K562 (cell line): ENCODE data around the gene ATXN1. TPM values are rescaled to one million over a fixed set of nuclear protein-coding genes. Genes with fewer than 3 reads are reported as not detected.

Experiments
- ARID2 ChIP-seq: fragments of 450-650 bp; IDR thresholded peaks from 2 replicates; pipeline ENCODE4 v1.6.1; 2017; ENCODE audit warnings: antibody characterized with exemption, mild to moderate bottlenecking
- ELF4 ChIP-seq: fragments of 450-650 bp; formaldehyde crosslinking; IDR thresholded peaks from 2 replicates; pipeline ENCODE4 v1.4.0; 2022; ENCODE audit warnings: missing genetic modification characterization
- GTF2E2 ChIP-seq: fragments of 200-800 bp; sonication (Bioruptor generic); IDR thresholded peaks from 2 replicates; pipeline ENCODE4 v1.6.1; 2016; ENCODE audit warnings: missing genetic modification characterization, missing compliant biosample characterization
- HDAC2 ChIP-seq: fragments of 450-650 bp; IDR thresholded peaks from 2 replicates; pipeline ENCODE4 v1.6.1; 2016; ENCODE audit warnings: mild to moderate bottlenecking
- HDAC3 ChIP-seq: fragments of 450-650 bp; IDR thresholded peaks from 2 replicates; pipeline ENCODE4 v1.6.1; 2018; ENCODE audit warnings: borderline replicate concordance, mild to moderate bottlenecking, moderate library complexity; ENCODE audit not compliant: partially characterized antibody
- MEIS2 ChIP-seq: fragments of 450-650 bp; IDR thresholded peaks from 2 replicates; pipeline ENCODE4 v1.6.1; 2014; ENCODE audit warnings: mild to moderate bottlenecking; ENCODE audit not compliant: partially characterized antibody
- MLLT1 ChIP-seq, 2 experiments: fragments of 450-650 bp; IDR thresholded peaks; 2 replicates each; pipeline ENCODE4 v1.6.1; 2016
- MXD1 ChIP-seq: fragments of 250-450 bp; sonication (Bioruptor Pico); IDR thresholded peaks from 2 replicates; pipeline ENCODE4 v1.8.0; 2021; ENCODE audit warnings: borderline replicate concordance, mild to moderate bottlenecking, moderate library complexity; ENCODE audit not compliant: poor library complexity, severe bottlenecking
- PTRF ChIP-seq: fragments of 450-650 bp; IDR thresholded peaks from 2 replicates; pipeline ENCODE4 v1.6.1; 2016; ENCODE audit warnings: mild to moderate bottlenecking, missing genetic modification characterization, missing compliant biosample characterization
- RBM22 ChIP-seq: fragments of 200-400 bp; formaldehyde crosslinking; IDR thresholded peaks from 2 replicates; pipeline ENCODE4 v1.6.1; 2018; ENCODE audit warnings: low read length, low read depth; ENCODE audit not compliant: poor library complexity, severe bottlenecking
- TARDBP ChIP-seq: fragments of 450-650 bp; IDR thresholded peaks from 2 replicates; pipeline ENCODE4 v1.6.1; 2016
- TEAD2 ChIP-seq: fragments of 450-650 bp; IDR thresholded peaks from 2 replicates; pipeline ENCODE4 v1.6.1; 2016; ENCODE audit warnings: missing genetic modification characterization, control low read depth, missing compliant biosample characterization
- TFE3 ChIP-seq: fragments of 450-650 bp; formaldehyde crosslinking; IDR thresholded peaks from 2 replicates; pipeline ENCODE4 v1.4.0; 2020; ENCODE audit warnings: mild to moderate bottlenecking, mixed read lengths
- ZNF41 ChIP-seq: fragments of 250-450 bp; sonication (Bioruptor Pico); conservative IDR thresholded peaks from 2 replicates; pipeline ENCODE4 v1.4.0; 2020; ENCODE audit warnings: mild to moderate bottlenecking
- ZNF592 ChIP-seq: fragments of 450-650 bp; IDR thresholded peaks from 2 replicates; pipeline ENCODE4 v1.6.1; 2017; ENCODE audit warnings: antibody characterized with exemption, mild to moderate bottlenecking
- ZNF79 ChIP-seq: fragments of 250-450 bp; sonication (Bioruptor Pico); IDR thresholded peaks from 2 replicates; pipeline ENCODE4 v1.4.0; 2020; ENCODE audit warnings: low read depth, mild to moderate bottlenecking, moderate library complexity
- polyA plus RNA-seq, 8 experiments: library from polyadenylated mRNA; depleted of rRNA in 4 of 8; stranded (reverse) in 5 of 8; unstranded in 3 of 8; fragments of >200 nt; fragmentation: Nextera tagmentation in 2 of 8; fragmentation: Illumina TruSeq in 1 of 8; extraction: Ambion mirVana in 2 of 8; extraction: Trizol in 1 of 8; gene quantifications; 2 replicates each; pipeline versions ENCODE4 v1.2.1 to v1.2.3, GENCODE V29; 2011 to 2014; ENCODE audit warnings: inconsistent platforms in 1 of 8, missing spikeins in 1 of 8
- total RNA-seq, 7 experiments: library from RNA; depleted of rRNA in 6 of 7; stranded (reverse); fragments of >200 nt in 6 of 7; fragmentation: Illumina TruSeq in 2 of 7; extraction: Trizol in 2 of 7; gene quantifications; 2 replicates each; pipeline versions ENCODE4 v1.2.1 to v1.2.3, GENCODE V29; 2011 to 2021; ENCODE audit warnings: low replicate concordance in 1 of 7
- TF ChIP-seq, protein P1 (sequence below): fragments of 450-650 bp; formaldehyde crosslinking; conservative IDR thresholded peaks from 2 replicates; pipeline ENCODE4 v1.4.0; 2022; ENCODE audit warnings: mild to moderate bottlenecking, missing genetic modification characterization
- TF ChIP-seq, protein P2 (sequence below): sonication (generic); formaldehyde crosslinking; IDR thresholded peaks from 2 replicates; pipeline ENCODE4 v1.8.0; 2022; ENCODE audit warnings: missing genetic modification reagents, mild to moderate bottlenecking, moderate library complexity, borderline replicate concordance

Gene ATXN1
- total and polyA plus RNA-seq, 9 of the 15 experiments (the other 6 are each of a cell fraction or from before 2014, with no cell fraction given): under 0.01 to 1.2 (median 0.58) TPM

DNA sequence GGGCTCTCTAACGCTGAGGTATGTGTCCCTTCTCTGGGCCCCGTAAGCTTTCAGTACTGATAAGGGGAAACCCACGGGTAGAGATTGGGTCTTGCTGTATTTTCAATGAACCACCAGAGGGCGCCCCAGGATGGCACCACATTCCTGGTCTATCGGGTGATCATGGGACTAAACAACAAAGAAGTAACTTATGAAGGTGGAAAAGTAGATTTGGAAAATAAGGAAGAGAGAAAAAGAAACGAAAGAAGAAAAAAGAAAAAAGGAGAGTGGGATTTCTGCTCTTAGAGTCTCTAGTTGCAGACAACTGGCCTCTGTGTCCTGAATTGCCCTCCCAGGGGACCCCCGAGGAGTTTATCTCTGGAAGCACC lies 429.1 kb downstream of the ATXN1 start (continued):
- TF ChIP-seq, protein P1, sequence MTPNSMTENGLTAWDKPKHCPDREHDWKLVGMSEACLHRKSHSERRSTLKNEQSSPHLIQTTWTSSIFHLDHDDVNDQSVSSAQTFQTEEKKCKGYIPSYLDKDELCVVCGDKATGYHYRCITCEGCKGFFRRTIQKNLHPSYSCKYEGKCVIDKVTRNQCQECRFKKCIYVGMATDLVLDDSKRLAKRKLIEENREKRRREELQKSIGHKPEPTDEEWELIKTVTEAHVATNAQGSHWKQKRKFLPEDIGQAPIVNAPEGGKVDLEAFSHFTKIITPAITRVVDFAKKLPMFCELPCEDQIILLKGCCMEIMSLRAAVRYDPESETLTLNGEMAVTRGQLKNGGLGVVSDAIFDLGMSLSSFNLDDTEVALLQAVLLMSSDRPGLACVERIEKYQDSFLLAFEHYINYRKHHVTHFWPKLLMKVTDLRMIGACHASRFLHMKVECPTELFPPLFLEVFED (CRISPR knock-in tag): 0 out of 2 replicates have a peak, but pooled peaks have one; percentile 36
- TF ChIP-seq RBM22 (no peak), ZNF79 (CRISPR knock-in tag) (peak; percentile 99), ZNF41 (CRISPR knock-in tag) (0 out of 2 replicates have a peak, but pooled peaks have one; percentile 18), GTF2E2 (tag) (no peak), HDAC2 (0 out of 2 replicates have a peak, but pooled peaks have one; percentile 28), HDAC3 (peak; percentile 16), ARID2 (no peak), MXD1 (CRISPR knock-in tag) (no peak), TFE3 (CRISPR knock-in tag) (peak; percentile 45), ZNF592 (no peak), MLLT1 (IDR thresholded peaks at IDR 0.05) (peak in 1 of 2 experiments; percentile 63; a peak in 1 of 4 replicates), PTRF (tag) (no peak), TARDBP (no peak), TEAD2 (tag) (peak; percentile 60), MEIS2 (no peak), ELF4 (CRISPR knock-in tag) (0 out of 2 replicates have a peak, but pooled peaks have one; percentile 41)
- TF ChIP-seq, protein P2, sequence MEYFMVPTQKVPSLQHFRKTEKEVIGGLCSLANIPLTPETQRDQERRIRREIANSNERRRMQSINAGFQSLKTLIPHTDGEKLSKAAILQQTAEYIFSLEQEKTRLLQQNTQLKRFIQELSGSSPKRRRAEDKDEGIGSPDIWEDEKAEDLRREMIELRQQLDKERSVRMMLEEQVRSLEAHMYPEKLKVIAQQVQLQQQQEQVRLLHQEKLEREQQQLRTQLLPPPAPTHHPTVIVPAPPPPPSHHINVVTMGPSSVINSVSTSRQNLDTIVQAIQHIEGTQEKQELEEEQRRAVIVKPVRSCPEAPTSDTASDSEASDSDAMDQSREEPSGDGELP (CRISPR knock-in tag): no peak
